HEK293 (cell line): ENCODE data around the gene FAHD2A.
"Not testable (repeated sequence)": the region's sequence is repeated elsewhere in the genome, so short reads cannot be mapped to it uniquely, and the experiment has no call there.

ENCODE experiments used
- CTCF ChIP-seq: fragments of 450-650 bp; formaldehyde crosslinking; IDR thresholded peaks from 2 replicates; pipeline ENCODE4 v1.5.1; 2016; ENCODE audit warnings: missing biosample characterization, missing genetic modification characterization
- INSM2 ChIP-seq: fragments of 450-650 bp; formaldehyde crosslinking; IDR thresholded peaks from 2 replicates; pipeline ENCODE4 v1.5.1; 2016; ENCODE audit warnings: missing biosample characterization, missing genetic modification characterization
- KLF16 ChIP-seq: fragments of 450-650 bp; formaldehyde crosslinking; IDR thresholded peaks from 2 replicates; pipeline ENCODE4 v1.5.1; 2017; ENCODE audit warnings: missing biosample characterization, missing genetic modification characterization
- MYNN ChIP-seq: fragments of 450-650 bp; formaldehyde crosslinking; IDR thresholded peaks from 2 replicates; pipeline ENCODE4 v1.5.1; 2016; ENCODE audit warnings: missing biosample characterization, missing genetic modification characterization, borderline replicate concordance
- PRDM10 ChIP-seq: fragments of 450-650 bp; formaldehyde crosslinking; IDR thresholded peaks from 2 replicates; pipeline ENCODE4 v1.5.1; 2016; ENCODE audit warnings: missing biosample characterization, missing genetic modification characterization
- TCF7L2 ChIP-seq: IDR thresholded peaks from 2 replicates; pipeline ENCODE4 v1.6.1; 2011; ENCODE audit warnings: low read depth, mild to moderate bottlenecking, inconsistent platforms, low read length, moderate library complexity, borderline replicate concordance
- YY1 ChIP-seq: fragments of 450-650 bp; formaldehyde crosslinking; IDR thresholded peaks from 2 replicates; pipeline ENCODE4 v1.5.1; 2018; ENCODE audit warnings: missing biosample characterization, missing genetic modification characterization
- ZBTB8A ChIP-seq: fragments of 450-650 bp; formaldehyde crosslinking; IDR thresholded peaks from 2 replicates; pipeline ENCODE4 v1.5.1; 2016; ENCODE audit warnings: missing biosample characterization, missing genetic modification characterization
- ZNF174 ChIP-seq: fragments of 450-650 bp; formaldehyde crosslinking; IDR thresholded peaks from 2 replicates; pipeline ENCODE4 v1.5.0; 2017; ENCODE audit warnings: missing biosample characterization, mild to moderate bottlenecking, missing genetic modification characterization
- ZNF350 ChIP-seq: fragments of 450-650 bp; formaldehyde crosslinking; IDR thresholded peaks from 2 replicates; pipeline ENCODE4 v1.5.0; 2017; ENCODE audit warnings: missing biosample characterization, mild to moderate bottlenecking, missing genetic modification characterization
- ZNF433 ChIP-seq: fragments of 450-650 bp; formaldehyde crosslinking; IDR thresholded peaks from 2 replicates; pipeline ENCODE4 v1.5.1; 2016; ENCODE audit warnings: missing biosample characterization, missing genetic modification characterization, low read depth
- ZSCAN4 ChIP-seq: fragments of 450-650 bp; formaldehyde crosslinking; IDR thresholded peaks from 2 replicates; pipeline ENCODE4 v1.5.1; 2017; ENCODE audit warnings: missing biosample characterization, missing genetic modification characterization
- TF ChIP-seq, protein P1 (sequence below): fragments of 450-650 bp; formaldehyde crosslinking; IDR thresholded peaks from 2 replicates; pipeline ENCODE4 v1.5.1; 2016; ENCODE audit warnings: missing biosample characterization, missing genetic modification characterization

DNA sequence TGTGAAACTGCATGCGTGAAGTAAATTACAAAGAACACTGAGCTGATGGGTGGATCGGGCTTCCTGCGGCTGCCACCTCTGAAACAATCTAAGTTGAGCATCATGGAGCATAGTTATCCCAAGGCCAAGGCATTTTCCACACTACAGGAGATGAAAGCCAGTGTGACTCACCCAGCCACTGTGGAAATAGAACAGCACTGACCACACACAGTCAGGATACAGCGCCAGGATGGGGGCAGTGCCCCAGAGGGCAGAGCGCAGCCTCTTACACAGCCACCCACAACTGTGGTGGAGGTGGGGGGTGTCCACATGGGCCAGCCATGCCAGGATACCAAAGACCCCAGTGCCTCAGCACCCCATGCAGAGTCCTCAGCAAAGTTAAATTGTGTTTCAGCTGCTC is 8.7 kb downstream of the FAHD2A start:
- not testable (repeated sequence) for TF ChIP-seq CTCF; ZNF174 (tag by site-specific recombination); PRDM10; INSM2 (tag by site-specific recombination); ZSCAN4 (tag by site-specific recombination); ZBTB8A (tag by site-specific recombination); YY1 (tag by site-specific recombination); TCF7L2; ZNF350 (tag by site-specific recombination); MYNN (tag by site-specific recombination); KLF16 (tag by site-specific recombination); ZNF433 (tag by site-specific recombination)
- TF ChIP-seq, protein P1, sequence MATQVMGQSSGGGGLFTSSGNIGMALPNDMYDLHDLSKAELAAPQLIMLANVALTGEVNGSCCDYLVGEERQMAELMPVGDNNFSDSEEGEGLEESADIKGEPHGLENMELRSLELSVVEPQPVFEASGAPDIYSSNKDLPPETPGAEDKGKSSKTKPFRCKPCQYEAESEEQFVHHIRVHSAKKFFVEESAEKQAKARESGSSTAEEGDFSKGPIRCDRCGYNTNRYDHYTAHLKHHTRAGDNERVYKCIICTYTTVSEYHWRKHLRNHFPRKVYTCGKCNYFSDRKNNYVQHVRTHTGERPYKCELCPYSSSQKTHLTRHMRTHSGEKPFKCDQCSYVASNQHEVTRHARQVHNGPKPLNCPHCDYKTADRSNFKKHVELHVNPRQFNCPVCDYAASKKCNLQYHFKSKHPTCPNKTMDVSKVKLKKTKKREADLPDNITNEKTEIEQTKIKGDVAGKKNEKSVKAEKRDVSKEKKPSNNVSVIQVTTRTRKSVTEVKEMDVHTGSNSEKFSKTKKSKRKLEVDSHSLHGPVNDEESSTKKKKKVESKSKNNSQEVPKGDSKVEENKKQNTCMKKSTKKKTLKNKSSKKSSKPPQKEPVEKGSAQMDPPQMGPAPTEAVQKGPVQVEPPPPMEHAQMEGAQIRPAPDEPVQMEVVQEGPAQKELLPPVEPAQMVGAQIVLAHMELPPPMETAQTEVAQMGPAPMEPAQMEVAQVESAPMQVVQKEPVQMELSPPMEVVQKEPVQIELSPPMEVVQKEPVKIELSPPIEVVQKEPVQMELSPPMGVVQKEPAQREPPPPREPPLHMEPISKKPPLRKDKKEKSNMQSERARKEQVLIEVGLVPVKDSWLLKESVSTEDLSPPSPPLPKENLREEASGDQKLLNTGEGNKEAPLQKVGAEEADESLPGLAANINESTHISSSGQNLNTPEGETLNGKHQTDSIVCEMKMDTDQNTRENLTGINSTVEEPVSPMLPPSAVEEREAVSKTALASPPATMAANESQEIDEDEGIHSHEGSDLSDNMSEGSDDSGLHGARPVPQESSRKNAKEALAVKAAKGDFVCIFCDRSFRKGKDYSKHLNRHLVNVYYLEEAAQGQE (tag by site-specific recombination), result not testable (repeated sequence)
